Measurements from ENCODE around the gene STRIP2.
A peak's percentile ranks its signal among the peaks of the same experiment; 100 is the strongest.
"Not testable (repeated sequence)": the region's sequence is repeated elsewhere in the genome, so short reads cannot be mapped to it uniquely, and the experiment has no call there.

Gene STRIP2, protein sequence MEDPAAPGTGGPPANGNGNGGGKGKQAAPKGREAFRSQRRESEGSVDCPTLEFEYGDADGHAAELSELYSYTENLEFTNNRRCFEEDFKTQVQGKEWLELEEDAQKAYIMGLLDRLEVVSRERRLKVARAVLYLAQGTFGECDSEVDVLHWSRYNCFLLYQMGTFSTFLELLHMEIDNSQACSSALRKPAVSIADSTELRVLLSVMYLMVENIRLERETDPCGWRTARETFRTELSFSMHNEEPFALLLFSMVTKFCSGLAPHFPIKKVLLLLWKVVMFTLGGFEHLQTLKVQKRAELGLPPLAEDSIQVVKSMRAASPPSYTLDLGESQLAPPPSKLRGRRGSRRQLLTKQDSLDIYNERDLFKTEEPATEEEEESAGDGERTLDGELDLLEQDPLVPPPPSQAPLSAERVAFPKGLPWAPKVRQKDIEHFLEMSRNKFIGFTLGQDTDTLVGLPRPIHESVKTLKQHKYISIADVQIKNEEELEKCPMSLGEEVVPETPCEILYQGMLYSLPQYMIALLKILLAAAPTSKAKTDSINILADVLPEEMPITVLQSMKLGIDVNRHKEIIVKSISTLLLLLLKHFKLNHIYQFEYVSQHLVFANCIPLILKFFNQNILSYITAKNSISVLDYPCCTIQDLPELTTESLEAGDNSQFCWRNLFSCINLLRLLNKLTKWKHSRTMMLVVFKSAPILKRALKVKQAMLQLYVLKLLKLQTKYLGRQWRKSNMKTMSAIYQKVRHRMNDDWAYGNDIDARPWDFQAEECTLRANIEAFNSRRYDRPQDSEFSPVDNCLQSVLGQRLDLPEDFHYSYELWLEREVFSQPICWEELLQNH

DNA sequence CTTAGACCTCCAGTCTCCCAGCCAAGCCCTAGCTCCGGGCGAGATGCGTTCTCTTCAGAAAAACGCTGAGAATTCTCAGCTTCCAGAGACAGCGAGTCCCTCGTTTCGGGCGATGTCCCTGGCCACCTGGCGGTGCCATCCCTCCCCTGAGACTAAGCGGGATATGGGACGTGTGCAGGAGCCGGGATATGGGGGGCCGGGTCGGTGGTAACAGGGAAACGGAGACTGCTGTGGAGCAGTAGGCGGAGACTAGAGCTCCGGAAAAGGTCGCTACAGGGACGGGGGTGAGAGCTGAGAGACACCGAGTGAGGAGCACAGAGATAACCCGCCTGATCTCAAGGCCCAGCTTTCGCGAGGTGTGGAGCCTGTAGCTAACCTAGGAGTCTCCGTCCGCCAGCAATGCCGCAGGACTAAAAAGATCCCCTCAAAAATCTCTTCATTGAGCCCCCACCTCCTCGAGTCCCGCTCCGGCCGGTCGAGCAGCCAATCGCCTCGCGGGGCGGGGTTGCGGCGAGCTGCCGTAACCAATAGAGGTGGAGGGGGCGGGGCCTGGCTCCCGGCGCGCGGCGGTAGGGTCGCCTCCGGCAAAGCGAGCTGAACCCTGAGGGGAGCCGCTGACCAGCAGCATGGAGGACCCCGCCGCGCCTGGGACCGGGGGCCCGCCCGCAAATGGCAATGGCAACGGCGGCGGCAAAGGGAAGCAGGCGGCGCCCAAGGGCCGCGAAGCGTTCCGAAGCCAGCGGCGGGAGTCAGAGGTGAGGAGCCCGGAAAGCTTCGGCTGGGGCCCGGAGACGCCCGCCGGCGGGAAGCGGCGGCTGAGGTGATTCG, at the start of gene STRIP2:
STRIP2 (plus strand) TSS at position 586 of the 828 bp plus-strand sequence; CDS start at position 627, 41 bp downstream.
- peak; percentile 97 for DNase-seq

DNA sequence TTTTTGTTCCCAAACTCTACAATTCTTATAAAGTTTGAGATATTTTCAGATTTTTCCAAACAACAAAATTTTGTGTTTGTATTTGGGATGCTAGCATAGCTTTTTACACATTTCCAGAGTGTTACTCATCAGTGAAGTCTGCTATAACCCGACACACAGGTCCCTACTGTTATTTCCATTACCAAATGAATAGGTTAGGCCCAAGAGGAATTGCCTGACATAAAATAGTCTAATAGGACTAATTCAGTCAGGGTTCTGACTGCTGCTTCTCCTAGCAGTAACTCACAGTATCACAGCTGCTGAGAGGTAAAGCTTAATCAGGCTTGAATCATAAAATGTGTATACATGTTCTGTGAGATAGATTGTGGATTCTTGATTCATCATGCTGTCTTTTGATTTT, 49.1 kb upstream of the STRIP2 start:
- DNase-seq: no peak

DNA sequence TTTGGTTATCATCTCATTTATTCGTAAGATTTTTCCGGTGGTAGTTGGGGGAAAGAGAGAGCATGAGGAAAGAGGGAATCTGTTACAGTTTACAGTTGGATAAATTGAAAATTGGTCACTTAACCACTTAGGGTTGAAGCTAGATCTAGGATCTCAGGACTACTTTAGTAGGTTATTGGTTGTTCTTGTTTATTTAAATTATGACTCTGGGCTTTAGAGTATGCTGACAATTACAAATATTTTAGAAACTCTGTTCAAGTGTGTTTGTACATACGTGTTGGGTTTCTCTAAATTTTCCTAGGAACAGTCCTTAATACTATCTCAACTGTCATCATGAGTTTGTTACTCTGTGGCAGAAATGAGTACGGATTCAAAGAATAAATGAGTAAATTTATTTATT, 48.6 kb upstream of the STRIP2 start:
- DNase-seq: no peak

DNA sequence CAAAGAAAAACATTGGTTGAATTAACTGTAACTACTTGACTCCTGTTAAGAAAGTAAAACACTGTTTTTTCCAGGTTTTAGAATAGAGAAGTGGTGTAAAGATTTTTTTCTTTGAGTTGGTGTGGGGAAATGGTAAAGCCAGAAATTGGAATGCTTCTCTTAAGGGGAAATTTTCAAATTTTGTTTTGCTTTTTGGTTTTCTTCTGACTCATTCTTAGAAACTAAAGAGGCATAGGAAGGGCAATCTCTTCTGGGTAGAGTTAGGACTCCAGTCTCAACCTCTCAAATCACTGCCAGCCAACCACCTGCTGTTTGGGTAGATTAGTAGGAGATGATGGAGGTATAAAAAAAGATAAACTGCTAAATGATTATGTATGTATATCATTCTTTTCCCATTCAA, 47.7 kb upstream of the STRIP2 start:
- no peak for DNase-seq

DNA sequence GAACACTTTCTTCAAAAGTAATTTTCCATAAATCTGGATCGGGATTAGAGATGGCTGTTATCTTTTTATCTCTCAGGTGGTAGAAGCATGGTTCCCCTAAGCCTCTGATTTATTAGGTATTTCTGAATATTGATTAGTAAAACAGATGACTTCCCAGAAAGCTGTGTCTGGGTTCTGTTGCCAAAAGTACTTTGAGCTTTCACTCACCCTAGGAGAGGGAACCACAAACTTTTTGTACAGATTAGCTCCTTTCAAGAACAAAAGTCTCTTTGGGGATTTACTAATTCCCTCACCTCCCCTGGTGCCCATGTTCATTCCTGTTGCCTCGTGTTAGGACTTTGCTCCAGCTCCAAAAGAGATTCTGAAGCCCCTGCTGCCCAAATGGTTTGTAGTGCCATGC, 46.7 kb upstream of the STRIP2 start:
- no peak for DNase-seq

DNA sequence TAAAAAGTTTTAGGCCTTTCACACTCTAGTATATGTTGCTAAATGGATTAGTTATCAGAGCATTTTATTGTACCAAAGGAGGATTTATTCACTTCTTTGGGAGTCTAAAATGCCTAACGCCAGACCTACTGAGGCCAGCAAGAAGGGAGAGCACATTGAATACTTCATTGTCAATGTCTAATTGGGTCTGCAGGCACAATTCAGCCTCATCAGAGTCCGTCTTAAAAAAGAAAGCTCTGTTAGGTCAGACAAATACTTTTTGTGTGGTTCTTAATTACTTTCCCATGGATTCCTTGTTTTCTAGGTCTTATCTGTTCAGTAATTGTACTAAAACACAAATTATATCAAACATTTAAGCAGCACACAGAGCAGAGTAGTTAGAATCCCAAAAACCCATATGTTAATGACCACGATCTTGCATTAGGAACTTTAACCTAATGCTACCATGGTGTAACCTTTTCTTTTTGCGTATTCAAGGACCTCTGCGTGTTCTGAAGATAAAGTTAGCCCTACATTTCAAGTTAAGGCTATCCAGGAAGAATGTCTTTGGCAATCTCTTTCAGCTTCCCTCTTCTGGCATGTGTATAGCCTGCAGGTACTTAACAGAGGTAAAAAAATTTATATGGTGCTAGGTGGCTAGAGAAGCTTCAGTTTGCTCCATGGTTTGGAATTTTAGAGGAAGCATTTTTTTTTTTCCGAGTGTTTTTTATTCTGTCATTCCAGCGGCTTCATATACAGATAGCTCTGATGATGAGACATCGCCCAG, 45.7 kb upstream of the STRIP2 start:
- DNase-seq: no peak

DNA sequence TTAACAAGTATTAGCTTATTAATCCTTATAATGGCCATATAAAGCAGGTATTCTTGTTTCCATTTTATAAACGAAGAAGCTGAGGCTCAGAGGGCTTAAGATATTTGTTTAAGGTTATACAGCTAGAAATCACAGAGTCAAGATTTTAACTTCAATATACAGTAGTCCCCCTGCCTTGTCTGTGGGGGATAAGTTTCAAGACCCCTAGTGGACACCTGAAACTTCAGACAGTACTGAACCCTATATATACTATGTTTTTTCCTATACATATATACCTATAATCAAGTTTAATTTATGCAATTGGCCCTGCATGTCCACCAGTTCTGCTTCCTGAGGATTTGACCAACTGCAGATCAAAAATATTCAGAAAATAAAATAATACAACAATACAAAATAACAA, 44.4 kb upstream of the STRIP2 start:
- DNase-seq: no peak

DNA sequence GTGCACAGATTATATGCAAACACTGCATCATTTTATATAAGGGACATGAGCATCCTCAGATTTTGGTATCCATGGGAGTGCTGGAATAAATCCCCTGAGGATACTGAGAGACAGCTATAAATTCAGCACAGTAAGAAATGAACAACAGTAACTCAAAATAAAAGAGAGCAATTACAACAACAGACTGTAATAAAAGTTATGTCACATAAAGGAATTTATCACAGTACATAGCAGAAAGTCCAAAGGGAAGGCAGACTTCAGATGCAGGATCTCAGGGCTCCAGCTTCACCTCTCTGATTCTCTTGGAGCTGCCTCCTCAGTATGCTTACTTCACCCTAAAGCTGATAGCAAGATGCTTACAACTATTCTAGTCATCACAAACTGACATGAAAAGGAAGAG, 43.9 kb upstream of the STRIP2 start:
- no peak for DNase-seq

DNA sequence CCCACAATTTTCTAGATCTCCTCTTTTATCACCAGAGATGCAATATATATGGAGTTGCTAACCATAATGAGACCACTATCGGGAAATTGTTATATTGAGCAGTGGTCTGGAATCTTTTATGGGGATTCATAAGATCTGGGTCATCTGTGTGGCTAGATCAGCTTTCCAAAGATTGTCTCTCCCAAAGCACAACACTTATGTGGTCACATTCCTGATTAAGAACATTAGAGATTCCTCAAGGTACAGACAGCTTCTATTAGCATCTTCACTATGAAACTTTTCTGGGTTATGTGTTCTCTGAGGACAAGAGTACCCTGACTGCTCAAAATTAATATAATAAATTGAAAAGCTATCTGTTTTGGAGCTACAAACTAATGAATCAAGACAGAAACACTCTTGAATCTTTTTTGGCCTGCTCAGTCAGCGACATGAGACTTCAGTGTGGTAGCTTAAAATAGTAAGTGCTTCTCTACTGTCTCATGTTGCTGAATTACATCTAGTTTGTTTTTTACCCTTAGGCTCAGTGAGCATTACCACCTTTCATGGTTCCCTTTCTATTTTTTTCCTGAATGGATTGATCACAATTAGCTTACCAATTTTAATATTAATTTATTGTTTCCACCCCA, 42.6 kb upstream of the STRIP2 start:
- no peak for DNase-seq

DNA sequence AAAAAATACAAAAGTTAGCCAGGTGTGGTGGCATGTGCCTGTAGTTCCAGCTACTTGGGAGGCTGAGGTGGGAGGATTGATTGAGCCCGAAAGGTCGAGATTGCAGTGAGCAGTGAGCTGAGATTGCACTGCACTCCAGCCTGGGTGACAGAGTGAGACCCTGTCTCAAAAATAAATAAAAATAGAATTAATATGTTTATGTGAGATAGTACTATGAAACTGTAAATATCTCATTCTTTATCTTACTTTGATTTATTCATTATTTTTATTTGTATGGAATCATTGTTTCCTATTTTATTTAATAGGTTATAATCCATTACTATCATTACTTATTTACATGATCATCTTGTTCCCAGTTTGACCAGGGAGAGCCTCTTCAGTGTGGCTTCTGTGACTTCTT, 41.0 kb upstream of the STRIP2 start:
- no peak for DNase-seq

DNA sequence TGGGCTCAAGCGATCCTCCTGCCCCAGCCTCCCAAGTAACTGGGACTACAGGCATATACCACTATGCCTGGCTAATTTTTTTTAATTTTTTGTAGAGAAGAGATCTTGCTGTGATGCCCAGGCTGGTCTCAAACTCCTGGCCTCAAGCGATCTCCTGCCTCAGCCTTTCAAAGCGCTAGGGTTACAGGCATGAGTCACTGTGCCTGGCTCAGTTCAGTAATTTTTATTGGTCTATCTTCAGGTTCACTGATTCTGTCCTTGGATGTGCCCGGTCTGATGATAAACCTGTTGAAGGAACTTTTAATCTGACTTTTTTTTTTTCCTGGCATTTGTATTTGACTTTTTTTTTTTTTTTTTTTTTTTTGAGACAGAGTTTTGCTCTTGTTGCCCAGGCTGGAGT, 40.1 kb upstream of the STRIP2 start:
- DNase-seq: no peak

DNA sequence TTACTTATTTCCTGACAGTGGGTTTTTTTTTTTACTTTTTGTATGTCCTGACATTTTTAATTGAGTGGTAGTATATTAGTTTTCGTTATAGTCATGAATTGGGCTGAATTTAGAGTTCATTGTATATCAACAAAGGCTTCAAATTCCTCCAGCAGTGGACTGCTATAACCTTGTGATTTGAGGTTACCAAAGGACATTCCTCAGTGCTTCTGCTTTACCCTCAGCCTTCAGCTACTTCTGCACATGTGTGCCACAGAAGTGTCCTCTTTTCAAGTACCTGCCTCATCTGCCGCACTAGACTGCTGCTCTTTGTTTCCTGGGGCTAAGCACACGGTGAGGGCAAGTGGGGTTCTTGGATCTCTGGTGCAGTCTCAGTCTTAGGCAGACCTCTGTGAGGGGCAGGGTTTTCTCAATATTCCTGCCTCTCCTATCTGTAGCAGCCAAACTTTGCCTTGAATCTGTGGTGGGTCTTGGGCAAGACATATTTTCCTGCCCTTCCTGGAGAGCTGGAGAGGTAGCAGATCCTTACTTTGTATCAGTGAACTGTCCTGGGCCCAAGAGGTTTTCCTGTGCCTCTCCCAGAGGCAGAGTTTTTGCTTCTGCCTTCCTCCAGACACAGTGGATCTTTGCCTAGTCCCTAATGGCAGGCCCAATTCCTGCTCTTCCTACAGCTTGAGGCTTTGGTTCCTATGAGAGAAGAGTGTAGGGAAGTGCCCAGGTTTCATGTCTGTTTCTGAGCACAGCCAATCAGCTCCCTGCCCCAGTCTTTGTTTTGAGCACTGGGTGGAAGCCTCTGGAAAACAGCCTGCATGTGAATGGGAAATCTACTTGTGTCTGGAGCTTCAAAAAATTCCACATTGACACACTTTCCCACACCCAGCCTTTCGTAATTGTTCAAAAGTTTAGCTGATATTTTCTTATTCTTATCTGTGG, 39.0 kb upstream of the STRIP2 start:
- no peak for DNase-seq

DNA sequence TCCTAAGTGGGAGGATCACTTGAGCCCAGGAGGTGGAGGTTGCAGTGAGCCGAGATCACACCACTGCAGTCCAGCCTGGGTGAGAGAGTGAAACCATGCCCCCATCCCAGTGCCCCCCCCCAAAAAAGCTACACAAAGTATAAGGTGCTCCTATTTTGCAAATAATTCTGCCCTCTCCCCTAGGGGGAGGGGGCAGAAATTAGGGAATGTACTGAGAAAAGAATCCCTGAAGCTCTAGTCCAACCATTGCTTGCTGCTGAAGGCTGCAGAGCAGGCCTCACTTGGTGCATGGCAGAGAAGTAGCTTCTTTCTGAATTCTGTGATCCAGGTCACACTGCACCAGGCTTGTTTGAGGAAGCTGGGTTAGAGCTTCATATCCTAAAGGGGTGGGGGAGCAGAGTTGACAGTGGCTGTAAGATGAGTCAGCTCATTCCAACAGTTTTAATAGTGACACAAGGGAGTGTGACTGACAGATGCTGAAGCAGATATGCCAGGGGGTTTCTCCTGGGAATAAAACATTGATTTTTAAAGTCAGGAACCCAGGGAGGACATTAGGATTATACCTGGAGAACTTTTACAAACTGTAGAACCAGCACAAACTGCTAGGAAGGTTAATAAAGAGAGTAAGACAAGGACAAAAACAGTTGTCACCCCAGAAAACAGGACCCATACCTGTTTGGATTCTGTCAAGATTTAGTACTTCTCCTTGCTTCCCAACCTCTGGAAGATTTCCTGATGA, 32.8 kb upstream of the STRIP2 start:
- no peak for DNase-seq

DNA sequence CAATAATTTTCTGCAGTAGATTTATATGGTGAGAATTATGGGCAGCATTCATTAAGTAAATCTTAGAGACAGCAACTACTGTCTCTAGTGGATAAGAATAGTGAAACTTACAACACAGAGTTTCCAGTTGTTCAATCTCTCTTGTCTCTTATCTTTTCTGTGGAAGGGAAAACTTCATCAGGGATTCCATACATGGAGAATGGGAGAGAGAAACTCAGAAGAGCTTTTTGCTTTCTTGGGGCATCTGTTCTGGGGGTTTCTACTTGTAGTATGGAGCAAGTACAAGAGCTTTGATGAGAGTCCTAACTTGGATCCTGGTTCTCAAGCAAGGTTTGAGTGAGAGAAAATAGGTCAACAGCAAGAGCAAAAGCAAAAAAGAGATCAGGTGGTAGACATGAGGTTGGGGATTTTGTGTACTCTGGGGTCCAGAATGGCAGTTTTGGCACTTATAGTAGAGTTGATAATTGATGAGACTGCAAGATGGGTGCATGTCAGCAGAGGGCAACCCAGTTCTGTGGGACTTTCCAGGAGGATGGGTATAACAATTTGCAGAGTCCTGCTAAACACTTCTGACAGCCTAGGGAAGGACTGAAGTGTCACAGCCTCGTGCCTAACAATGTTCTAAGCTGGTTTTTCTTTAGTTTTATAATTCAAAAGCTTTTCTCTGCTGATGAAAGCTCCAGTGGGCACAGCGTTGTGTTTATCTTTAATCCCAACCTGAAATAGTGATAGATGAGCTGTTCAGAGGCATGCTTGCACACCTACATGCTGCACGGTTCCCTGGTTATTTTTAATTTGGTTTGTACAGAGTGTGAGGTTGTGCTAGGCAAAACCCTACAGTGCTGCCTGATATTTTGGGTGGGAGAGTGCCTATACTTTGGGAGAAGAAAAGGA, 32.0 kb upstream of the STRIP2 start:
- no peak for DNase-seq

DNA sequence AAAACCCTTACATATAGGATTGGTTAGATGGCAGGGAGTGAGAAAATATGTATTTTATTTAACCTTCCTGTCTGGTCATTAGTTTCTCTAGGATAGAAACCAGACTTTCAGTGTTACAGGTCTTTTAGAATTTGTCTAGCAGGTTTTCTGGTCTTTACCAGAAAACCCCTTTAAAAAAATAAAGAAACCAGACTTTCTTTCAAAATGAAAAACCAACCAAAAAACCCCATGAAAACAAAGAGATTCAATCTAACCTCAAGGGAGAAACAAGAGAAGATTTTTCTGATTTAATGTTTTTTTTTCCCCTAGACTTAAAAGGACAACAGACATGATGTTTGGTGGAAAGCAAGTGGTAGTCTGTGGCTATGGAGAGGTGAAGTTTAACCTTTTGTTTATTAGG, 28.7 kb upstream of the STRIP2 start:
- DNase-seq: no peak

DNA sequence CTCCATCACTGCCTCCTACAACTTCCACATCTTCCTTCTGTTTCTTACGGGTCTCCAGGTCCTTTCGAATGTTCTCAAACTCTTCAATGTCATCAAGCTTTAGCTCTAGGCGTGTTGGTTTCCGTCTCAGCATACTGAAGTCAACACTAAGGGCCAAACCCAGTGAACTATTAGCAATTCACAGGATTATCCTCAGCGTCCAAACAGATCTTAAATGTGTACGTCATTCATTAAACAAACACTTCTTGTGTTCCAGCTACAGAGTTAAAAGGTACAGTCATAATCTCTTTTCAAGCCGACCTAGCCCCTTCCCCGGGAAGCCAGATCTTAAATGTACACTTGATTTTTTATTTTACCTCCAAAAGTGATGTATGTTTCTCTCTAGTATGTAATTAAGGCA, 24.0 kb upstream of the STRIP2 start:
- not testable (repeated sequence) for DNase-seq

DNA sequence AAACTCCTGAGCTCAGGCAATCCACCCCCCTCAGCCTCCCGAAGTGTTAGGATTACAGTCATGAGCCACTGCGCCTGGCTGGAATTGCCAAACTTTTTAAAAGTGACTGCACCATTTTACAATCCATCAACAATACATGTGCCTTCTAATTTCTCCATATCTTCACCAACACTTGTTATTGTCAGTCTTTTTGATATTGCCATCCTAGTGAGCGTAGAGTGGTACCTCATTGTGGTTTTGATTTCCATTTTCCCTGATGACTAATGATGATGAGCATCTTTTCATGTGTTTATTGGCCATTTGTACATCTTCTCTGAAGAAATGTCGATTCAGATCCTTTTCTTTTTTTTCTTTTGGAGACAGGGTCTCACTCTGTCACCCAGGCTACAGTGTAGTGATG, 21.7 kb upstream of the STRIP2 start:
- DNase-seq: no peak

DNA sequence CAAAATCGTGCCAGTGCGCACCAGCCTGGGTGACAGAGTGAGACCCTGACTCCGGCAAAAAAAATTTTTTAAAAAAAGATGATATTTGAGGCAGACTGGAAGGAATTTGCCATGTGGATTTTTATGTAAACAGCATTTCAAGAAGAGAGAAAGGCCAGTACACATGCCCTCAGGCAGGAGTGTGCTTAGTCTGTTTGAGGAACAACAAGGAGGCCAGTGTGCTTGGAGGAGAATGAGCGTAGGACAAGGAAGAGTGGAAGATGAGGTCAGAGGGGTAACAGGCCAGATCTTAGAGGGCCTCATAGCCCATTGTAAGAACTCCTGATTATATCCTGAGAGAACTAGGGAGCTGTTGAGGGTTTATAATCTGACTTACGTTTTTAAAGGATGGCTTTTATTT, 17.2 kb upstream of the STRIP2 start:
- DNase-seq: no peak

DNA sequence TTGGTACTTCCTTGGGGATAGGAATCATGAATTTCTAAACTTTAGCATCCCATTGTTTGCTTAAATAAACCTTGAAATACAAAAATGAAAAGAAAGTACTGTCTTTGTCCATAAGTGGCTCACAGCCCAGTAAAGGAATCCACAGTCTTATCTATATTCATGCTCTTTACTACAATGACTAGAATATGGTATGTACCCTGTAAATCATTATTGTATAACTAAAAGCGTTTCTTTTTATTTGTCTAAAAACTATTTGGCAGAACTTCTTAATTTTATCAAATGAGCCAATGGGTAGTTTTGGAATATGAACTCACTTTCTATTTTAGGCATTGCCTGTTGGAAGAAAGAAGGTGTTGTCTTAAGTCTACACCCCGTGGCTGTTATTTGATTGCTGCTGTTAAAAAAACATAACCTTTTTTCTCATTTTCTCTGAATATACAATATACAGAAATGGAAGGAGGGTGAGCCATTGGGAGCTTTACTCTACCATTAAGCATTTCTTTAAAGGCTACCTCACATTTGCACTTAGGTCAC, 12.4 kb upstream of the STRIP2 start:
- DNase-seq: no peak

Measured in activated CD8-positive, alpha-beta memory T cell treated with anti-CD3 and anti-CD28 coated beads for 24 hours (primary cell).